NCI-H526 treated with DMSO at 0.1 percent for 48 hours (cell line): Measurements from ENCODE around the gene SNX9.
A peak's percentile ranks its signal among the peaks of the same experiment; 100 is the strongest.

Experiments
- DNase-seq: peaks from one replicate; lab custom pipeline; 2025; lab: John Stamatoyannopoulos, UW

The SNX9 gene

GRCh38 chr6:157859775-157860504 is 36.9 kb downstream of the SNX9 start:
- no peak for DNase-seq

- no peak for DNase-seq
These were observed 37.5 kb downstream of the SNX9 start for GRCh38 chr6:157860505-157860991.

GRCh38 chr6:157861184-157861583 is 38.1 kb downstream of the SNX9 start:
- DNase-seq: no peak

- no peak for DNase-seq
These were observed 38.8 kb downstream of the SNX9 start for GRCh38 chr6:157861814-157862213.

- DNase-seq: no peak
These were observed 39.7 kb downstream of the SNX9 start for GRCh38 chr6:157862706-157863105.

- no peak for DNase-seq
These were observed 41.2 kb downstream of the SNX9 start for GRCh38 chr6:157864185-157864761.

GRCh38 chr6:157865249-157865648 is 42.2 kb downstream of the SNX9 start:
- no peak for DNase-seq

GRCh38 chr6:157867155-157867559 is 44.1 kb downstream of the SNX9 start:
- no peak for DNase-seq

GRCh38 chr6:157867981-157868380 is 44.9 kb downstream of the SNX9 start:
- no peak for DNase-seq

- no peak for DNase-seq
These were observed 45.8 kb downstream of the SNX9 start for GRCh38 chr6:157868835-157869234.

- DNase-seq: no peak
These were observed 46.7 kb downstream of the SNX9 start for GRCh38 chr6:157869673-157870302.

- peak; percentile 58 for DNase-seq
These were observed 50.8 kb downstream of the SNX9 start for GRCh38 chr6:157873735-157874344.

GRCh38 chr6:157877149-157877548 is 54.1 kb downstream of the SNX9 start:
- no peak for DNase-seq

GRCh38 chr6:157877573-157878438 is 54.8 kb downstream of the SNX9 start:
- no peak for DNase-seq

GRCh38 chr6:157879034-157879872 is 56.2 kb downstream of the SNX9 start:
- DNase-seq: peak; percentile 55

- peak; percentile 22 for DNase-seq
These were observed 56.8 kb downstream of the SNX9 start for GRCh38 chr6:157879873-157880254.

- no peak for DNase-seq
These were observed 57.5 kb downstream of the SNX9 start for GRCh38 chr6:157880534-157880933.

- no peak for DNase-seq
These were observed 58.3 kb downstream of the SNX9 start for GRCh38 chr6:157881342-157881741.

- DNase-seq: no peak
These were observed 61.7 kb downstream of the SNX9 start for GRCh38 chr6:157884756-157885155.

- no peak for DNase-seq
These were observed 62.3 kb downstream of the SNX9 start for GRCh38 chr6:157885211-157885788.

- DNase-seq: no peak
These were observed 62.8 kb downstream of the SNX9 start for GRCh38 chr6:157885876-157886275.
